SK-N-DZ (cell line): ENCODE measurements around the gene RPL10A.
"Not testable (repeated sequence)": the region's sequence is repeated elsewhere in the genome, so short reads cannot be mapped to it uniquely, and the experiment has no call there.

Experiments used
- DNase-seq: peaks from one replicate; pipeline ENCODE4 v3.0.0-alpha.2; 2015; ENCODE audit warnings: low spot score
- small RNA-seq, 2 experiments: library from RNA; depleted of rRNA; stranded (forward); fragments of <200 nt; gene quantifications; one replicate each; pipeline ENCODE3, GENCODE V24; 2014

The RPL10A gene

GRCh38 chr6:35510916-35511561 is 42.8 kb downstream of the RPL10A start:
- no peak for DNase-seq

GRCh38 chr6:35511562-35511941 is 43.4 kb downstream of the RPL10A start:
- DNase-seq: no peak

- DNase-seq: no peak
Observed at GRCh38 chr6:35512006-35512405, 43.8 kb downstream of the RPL10A start.

GRCh38 chr6:35512740-35513139 is 44.5 kb downstream of the RPL10A start, which contains the start of gene TULP1:
Gene TULP1, minus strand, starts transcription at chr6:35512896. Its CDS starts 38 bp downstream, at chr6:35512858.
- DNase-seq: no peak

GRCh38 chr6:35514587-35514986 is 46.4 kb downstream of the RPL10A start:
- no peak for DNase-seq

- not testable (repeated sequence) for DNase-seq
Observed at GRCh38 chr6:35515939-35516338, 47.7 kb downstream of the RPL10A start.

- DNase-seq: no peak
Observed at GRCh38 chr6:35516712-35517111, 48.5 kb downstream of the RPL10A start.

GRCh38 chr6:35517978-35518377 is 49.8 kb downstream of the RPL10A start:
- DNase-seq: not testable (repeated sequence)

- no peak for DNase-seq
Observed at GRCh38 chr6:35518566-35519312, 50.5 kb downstream of the RPL10A start.

GRCh38 chr6:35519313-35520015 is 51.3 kb downstream of the RPL10A start:
- no peak for DNase-seq

Small RNAs within 50 kb of the gene (small RNA-seq; reads per million reads assigned to genes)
- gene MIR7111: 0.03 to 0.09 reads per million in 2 experiments
